NCI-H2171 treated with DMSO at 0.1 percent for 48 hours (cell line): ENCODE measurements around the gene ADARB2.

Experiments
- DNase-seq: peaks from one replicate; lab custom pipeline; 2025; lab: John Stamatoyannopoulos, UW

ADARB2 gene

DNA sequence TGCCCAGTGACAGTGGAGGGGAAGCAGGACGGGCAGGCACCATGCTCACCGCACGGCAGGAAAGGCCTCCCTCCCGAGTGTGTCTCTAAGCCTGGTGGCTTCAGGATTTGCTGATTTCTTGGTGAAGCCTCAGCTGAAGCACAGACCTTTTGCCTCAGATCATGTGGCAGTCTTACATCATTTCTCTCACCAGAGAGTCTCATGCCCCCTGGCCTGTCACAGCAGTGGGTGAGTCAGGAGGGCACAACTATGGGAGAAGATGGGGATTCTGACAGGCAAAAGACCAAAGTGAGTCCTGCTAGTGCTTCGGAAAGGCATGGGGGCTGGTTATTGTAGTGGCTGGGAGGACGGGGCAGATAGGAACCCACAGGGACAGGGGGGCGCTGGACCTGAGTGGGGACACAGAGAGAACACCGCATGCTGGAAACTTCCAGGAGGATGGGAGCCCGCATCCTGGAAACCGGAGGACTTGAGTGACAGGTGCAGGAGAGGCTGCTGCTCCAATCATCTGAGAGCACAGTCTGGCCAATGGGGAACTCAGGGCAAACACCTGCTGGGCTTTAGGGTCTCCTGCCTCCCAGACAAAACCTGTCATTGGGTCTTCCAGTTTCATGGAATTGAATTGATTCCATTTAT lies 166.8 kb downstream of the ADARB2 start:
- DNase-seq, result peak; percentile 26

DNA sequence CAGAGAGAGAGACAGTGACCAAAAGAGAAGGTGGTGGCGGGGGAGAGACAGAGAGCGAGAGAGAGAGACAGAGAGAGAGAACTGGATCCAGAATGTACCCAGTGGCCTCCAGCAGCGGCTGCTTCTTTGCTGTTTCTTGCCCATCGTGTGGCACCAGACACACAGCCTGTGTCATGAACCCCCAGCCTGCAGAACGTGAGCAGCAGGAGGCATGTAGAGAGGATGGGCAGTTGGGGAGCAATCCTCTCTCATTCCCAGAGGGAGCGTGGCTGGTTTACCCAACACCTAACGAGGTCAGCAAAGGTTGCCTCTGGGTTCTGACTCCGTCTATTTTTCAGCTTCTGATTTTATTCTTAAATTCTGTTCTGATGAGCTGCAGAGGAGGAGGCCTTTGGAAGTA lies 168.1 kb downstream of the ADARB2 start:
- no peak for DNase-seq

DNA sequence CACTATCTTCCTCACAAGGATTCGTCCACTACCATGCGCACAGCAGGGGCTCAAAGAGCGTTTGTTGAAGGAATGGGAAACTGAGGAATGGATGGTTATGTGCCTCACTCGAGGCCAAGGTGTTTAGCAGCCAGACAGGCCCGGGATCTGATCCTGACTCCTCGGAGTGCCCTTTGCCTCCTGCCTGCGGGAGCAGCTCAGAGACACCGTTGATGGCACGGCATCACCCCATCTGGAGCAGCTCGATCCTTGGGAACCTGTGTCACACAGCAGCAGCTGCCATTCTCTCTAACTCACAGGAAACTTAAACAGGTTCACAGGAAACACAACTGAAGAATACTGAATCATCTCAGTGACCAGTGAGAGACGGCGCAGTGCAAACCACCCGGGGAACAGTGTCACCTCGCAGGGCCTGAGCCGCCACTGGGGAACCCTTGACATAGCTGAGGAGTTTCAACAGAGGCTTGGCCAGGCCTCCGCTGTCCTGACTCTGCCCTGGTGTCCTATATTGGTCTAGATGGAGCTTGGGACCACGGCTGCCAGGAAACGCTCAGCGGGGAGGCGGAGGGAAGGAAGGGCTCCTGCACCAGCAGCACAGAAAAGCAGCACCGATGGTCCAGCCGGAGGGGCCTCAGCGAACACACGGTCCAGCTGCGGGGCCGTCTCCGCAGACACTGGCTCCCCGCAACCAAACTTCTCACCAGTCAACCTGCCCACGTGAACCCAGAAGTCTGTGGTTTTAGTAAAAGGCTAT lies 169.4 kb downstream of the ADARB2 start:
- no peak for DNase-seq

DNA sequence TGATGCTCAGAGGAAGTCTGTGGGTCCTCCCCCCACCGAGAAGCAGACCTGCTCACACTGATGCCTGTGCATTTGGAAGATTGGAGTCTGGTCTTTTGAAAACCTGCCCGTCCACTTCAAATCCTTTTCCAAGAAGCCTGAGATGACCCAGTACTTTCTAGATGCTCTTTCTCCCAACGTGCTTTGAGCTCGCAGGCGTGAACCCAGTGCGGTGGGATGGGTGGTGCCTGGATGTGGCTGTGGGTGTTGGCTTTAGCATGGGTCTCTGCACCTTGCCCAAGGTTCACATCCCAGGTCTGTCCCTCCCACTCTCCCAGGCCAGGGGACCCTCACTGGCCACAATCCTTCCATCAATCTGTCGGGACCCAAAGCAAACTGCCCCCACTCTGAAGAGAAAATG lies 170.2 kb downstream of the ADARB2 start:
- DNase-seq, result no peak

DNA sequence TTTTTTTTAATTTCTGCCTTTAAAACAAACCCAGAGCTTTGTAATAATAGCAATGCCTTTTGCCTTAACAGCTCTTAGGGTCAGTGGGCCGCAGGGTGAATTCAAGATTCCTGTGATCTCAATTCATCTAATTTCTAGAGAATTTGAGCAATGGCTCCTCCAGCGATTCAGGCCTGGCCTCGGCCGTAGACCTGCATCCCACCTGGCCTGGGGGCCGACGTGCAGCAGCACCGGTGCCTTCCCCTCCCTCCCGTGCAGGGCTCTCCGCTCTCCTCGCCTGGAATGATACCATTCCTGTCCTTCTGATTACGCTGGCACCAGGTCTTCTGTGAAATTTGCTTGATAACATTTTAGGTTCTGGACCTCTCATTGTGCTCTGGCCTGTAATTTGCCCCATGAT lies 172.5 kb downstream of the ADARB2 start:
- no peak for DNase-seq

DNA sequence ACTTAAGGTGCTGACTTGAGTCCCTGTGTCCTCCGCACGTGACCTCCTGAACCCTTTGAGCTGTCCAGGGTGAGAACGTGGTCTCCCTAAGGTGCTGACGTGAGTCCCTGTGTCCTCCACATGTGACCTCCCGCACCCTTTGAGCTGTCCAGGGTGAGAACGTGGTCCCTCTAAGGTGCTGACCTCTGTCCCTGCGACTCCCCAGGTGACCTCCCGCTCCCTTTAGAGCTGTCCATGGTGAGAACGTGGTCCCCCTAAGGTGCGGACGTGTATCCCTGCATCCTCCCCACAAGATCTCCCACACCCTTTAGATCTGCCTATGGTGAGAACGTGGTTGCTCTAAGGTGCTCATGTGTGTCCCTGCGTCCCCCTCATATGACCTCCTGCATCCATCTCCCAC lies 174.3 kb downstream of the ADARB2 start:
- DNase-seq, result no peak

DNA sequence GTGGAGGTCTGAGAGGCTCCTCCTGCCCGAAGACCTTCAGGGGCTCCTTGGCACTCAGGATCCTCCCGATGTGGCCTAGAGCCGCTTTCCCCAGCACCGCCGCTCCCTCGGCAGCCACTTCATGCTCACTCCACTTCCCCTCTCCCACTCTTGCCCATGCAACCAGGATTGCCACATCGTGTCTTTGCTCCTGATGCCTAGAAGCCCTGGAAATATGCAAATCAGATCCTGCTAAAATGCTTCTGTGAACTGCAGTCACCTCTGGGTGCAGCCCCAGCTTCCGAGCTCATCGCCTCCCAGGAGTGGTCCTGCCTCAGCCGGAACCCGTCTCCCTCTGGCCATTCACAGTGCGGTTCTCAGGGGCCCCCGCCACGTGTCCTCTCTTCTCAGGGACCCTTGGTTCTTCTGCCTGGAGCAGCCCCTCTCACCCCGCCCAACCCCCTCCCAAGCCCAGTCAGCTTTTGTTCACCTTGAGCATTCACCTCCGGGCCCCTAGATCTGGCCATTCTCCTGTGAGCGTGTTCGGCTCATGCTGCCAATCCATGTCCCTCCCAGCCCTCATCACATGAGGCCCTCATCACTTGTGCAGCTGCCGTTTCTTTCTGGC lies 175.5 kb downstream of the ADARB2 start:
- no peak for DNase-seq

DNA sequence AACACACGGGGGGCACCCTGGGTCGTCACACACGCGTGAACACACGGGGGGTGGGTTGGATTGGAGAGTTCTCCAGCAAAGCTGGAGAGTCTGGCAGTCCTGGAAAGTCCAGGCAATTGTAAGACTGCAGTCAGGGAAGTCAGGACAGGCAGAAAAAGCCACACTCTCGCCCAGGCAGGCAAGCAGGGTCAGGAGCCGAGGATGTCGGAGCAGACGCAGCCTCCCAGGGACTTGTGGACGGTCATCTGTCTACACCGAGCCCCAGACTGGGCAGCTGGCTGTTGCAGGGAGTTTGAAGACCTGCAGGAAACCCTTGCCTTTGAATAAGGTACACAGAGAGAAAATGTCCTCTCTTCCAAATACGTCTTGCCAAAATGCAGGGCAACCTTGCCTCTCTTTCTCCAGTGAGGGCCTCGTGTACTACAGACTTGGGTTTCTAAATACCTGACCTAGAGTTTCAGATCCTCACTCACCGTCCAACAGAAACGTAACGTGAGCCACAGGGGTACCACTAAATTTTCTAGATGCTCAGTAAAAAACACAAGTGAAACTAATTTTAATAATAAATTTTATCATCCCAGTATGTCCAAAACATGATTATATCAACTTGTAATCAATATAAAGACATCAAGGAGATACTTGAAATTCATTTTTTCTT lies 176.7 kb downstream of the ADARB2 start:
- DNase-seq, result no peak

DNA sequence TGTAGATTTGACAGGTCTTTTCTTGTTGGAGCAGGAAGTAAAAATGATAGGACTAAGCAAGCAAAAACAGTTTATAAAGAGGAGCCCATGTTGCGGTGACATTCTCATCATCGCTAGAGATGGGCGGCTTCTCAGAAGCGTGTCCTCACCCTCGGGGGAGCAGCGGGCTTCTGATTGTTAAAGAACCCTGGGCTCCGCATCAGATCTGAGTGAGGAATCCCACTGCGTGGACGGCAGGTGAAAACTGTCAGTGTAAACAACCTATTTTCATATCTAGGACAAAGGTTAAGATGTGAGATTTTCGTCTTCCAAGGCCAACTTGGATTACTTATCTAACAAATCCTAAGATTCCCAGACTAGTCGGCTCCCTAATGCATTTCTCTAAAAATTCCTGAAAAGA lies 177.6 kb downstream of the ADARB2 start:
- DNase-seq, result no peak

DNA sequence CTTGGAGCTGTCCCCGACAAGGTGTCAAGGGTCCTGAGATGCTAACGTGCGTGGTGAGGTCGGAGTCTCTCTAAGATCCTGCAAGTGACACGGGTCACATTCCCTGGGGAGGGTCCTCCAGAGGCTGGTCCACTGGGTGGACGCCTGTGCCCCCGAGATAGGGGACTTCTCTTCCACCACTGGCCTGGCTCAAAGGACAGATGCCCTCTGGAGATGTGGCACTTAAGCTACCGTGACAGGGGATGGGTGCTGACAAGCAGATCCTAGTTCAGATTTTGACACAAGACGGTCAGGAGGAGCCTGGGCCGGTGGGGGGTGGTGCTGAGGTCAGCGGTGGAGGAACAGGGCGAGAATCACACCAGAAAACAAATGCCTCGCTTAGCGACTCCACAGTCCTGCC lies 178.0 kb downstream of the ADARB2 start:
- DNase-seq, result no peak

DNA sequence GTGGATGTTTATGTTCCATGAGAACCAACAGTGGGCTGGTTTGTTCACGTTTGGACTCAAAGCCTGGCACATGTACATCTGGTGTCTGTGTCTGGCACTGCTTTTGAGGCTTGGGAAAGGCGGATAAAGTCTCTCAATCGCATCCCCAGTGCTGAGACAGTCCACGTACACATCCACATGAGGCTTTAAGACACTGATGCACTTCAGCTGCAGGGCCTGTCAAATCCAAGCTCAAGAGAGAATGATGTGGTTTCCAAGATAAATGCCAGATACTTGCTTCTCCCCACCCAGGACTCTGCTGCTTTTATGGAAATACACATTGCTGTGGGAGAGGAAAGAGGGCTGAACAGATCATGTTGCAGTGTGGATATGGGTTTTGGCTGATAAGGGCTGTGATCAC lies 178.4 kb downstream of the ADARB2 start:
- no peak for DNase-seq

DNA sequence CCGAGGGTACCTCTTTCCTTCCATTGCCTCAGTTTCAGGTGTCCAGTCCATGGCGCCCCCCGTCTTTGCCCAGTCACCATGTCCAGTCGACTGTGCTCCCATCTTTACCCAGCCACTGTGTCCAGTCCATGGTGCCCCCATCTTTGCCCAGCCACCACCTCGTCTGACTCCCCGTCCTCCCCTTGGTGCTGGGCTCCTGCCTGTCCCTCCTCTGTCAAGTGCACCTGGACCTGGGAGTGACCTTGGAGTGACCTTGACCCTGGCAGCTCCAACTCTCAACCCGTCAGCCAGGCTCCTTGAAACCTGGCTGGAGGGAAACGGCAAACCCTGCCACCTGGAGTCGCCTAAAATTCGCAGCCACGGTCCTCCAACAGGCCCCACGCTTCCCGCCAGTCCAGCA lies 180.2 kb downstream of the ADARB2 start:
- DNase-seq, result no peak

DNA sequence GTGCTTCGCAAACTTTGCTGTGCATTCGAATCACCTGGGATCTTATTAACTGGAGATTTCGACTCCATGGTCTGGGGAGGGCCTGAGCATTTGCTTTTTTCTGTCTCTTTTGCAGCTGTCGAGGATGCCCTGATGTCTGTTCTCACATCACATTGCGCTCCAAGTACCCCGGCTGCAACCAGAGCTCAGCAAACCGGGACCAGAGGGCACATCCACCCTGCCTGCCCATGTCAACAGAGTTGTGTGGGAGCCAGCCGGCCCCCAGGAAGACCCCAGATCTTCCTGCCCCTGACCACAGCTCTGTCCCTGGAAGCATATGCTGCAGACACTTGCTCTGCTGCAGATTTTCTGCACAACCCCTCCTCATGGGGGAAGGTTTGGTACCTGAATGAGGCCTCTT lies 180.8 kb downstream of the ADARB2 start:
- no peak for DNase-seq

DNA sequence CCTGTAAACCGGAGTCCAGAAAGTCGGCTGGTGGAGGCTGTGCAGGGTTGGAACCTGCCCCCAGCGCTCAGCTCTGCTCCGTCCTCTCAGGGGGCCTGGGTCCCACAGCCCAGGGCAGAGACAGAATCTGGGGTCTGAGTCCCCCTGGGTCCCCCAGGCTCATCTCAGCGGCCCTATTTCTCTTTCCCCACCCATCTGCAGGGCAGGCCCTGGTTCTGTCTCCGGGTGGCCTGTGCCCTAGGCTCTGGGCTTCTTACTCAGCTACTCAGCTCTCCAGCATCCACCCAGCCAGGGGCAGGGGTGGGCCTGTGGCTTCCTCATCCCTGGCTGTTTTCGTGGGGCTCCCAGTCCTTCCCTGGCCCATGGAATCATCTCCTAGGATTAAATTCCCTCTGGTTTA lies 183.4 kb downstream of the ADARB2 start:
- no peak for DNase-seq

DNA sequence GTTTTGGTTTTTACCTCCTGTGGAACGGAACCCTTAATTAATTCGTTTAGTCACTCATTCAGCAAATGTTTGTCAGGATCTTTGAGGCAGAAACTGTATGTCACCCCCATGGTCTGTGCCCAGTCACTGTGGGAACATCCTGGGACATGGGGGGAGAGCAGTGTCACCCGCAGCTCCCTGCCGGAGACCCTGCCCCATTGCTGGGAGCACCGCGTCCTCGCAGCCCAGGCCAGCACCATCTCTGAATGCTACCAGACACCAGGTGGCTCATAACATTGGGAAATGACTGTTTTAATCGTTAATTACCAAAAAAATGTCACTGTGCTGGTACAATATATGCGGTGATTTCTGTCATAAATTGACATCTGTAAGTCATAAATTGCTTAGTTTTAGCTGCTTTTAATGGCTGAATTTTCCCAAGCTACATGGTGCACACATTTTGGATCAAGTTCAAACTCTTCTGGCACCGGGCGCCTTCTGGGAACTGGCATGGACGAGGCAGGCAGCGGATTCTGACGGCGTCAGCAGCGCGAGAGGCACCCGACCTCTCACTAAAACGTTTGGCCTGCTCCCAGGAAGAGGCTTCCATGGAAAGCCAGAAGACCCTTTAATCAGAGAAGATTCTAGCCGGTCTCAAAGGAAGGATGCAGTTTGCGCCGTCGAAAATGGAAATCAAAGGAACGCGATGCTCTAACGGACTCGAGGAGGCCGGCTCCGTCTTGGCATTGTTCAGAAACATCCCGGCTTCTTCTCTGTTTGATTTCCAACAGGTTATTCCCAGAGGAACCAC lies 184.2 kb downstream of the ADARB2 start:
- DNase-seq, result no peak

DNA sequence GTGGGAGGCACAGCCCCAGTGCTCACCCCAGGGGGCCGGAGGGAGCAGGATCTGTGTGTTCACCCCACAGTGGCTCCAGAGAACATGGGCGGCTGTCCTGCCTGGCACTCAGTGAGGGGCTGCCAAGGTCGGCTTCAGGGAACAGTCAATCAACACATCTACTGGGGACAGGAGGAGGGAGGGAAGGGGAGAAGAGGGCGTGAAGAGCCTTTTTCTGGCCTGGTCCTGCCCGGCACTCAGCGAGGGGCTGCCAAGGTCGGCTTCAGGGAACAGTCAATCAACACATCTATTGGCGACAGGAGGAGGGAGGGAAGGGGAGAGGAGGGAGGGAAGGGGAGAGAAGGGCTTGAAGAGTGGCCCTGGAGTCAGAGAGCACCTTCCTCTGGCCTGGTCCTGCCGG lies 184.9 kb downstream of the ADARB2 start:
- DNase-seq, result no peak

DNA sequence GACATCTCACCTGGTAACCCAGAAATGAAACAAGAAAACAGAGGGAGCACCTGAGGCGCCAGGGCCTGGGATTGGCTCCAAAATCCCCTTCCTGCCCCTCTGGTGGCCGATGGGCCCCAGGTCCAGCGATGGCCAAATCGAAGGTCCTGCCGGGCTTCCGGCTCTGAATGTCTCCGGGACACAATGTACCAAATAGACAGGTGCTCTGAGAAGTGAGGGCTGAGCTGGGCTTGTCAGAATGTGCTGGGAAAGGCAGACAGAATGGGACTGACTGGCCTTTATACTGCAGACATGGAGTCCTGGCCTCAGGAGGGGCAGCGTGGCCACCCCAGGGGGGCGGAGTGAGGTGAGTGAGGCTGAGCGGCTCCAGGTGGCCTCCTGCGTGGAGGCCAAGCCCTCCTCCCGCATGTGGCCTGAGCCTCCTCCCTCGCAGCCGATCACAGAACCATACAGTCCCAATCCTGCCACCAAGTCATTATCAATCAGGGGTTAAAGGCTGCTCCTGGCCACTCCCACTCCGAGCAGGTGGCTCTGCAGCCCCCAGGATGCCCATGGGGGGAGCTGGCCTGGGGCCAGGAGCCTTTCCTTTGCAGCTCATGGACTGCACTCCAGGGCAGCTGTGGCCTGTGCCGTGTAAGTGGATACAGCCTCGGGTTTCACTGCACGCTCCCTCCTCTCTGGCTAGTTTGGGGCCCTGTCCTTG lies 185.5 kb downstream of the ADARB2 start:
- DNase-seq, result peak; percentile 19

DNA sequence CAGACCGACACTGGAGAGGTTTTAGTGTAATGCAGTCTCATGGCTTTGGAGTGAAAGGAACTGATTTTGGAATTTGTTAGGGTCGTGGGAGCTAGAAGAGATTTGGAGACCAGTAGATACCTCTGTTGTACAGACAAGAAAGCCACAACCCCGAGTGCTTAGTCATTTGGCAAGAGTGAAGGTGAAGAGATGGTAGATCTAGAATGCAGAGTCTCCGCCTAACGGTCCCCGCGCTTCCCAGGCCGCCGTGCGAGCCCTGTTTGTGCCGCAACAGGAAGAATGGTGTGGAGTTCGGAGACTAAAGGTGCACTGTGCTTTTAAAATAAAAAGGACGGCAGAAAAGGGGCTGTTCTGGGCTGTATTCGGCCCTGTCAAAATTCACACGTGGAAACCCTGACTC lies 186.7 kb downstream of the ADARB2 start:
- DNase-seq, result no peak

DNA sequence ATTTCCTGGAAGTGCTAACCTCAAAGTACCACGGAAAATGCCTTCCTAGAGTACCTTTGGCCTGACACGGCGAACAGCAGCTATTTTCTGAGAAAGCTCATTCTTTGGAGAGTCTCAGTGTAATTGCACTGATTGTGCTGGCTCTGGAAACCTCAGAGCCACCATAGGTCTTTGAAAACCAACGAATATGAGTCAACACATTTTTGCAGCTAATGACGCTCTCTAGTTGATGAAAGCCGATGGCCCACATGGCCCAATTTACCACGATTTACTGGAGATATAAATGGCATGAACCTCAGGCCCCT lies 187.1 kb downstream of the ADARB2 start:
- DNase-seq, result no peak

DNA sequence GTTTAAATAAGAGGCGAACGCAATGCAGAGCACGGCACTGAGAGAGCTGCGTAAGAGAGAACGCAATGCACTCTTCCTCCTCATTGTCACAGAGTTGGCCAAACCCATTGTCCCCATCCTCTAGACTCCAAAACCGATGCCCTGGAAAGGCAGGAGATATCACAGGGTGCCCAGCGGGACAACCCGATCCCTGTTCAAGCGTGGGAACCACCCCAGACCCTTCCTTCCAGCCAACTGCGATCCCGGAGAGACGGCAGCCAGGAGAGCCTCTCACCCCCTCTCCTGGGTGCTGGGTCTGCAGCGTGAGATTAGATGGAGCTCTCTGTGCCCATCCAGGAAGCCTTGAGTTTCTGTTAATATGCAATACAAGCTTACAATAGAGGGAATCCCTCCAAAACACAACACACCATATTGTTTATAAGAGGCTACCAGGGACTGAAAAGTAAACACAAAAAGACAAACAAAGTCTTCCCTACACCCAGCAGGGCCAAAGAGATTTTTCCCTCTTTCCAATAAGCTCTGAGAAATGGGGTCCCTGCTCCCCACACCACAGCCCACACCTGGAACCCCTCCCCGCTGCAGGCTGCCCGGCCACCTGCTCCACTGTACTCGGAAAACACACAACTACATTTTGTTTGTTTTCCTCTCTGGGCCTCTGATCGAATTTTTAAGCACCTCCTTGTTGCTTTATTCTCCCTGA lies 187.6 kb downstream of the ADARB2 start:
- DNase-seq, result no peak

DNA sequence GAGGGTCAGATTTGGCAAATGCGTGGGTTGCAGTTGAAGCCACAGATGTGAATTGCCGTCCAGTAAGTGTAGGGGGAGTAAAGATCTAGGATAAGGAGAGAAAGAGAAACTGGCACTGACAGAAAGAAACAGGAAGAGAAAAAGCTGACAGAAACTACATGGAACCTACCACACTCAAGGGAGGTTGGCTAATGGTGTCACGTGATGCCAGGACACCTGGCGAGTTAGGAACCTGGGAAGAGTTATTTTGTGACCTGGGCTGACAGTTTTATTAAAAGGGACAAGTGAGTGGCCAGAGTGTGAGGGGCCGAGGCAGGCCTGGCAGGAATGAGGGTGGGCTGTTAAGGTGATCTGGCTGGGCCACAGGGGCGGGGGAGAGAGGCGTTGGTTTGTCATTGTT lies 188.7 kb downstream of the ADARB2 start:
- DNase-seq, result no peak
